Hematopoietic multipotent progenitor cell (in vitro differentiated cells): ENCODE measurements around the gene MRTFB. TPM values are rescaled to one million over a fixed set of nuclear protein-coding genes. Genes with fewer than 3 reads are reported as not detected.

Experiments
- DNase-seq, 3 donors: peaks; one replicate each; pipeline ENCODE4 v3.0.0-alpha.2; 2011 to 2015; ENCODE audit warnings: low read depth in 2 of 3, low spot score in 2 of 3
- total RNA-seq: library from RNA; depleted of rRNA; stranded (reverse); fragments of >200 nt; gene quantifications from one replicate; pipeline ENCODE4 v1.2.3, GENCODE V29; 2012

MRTFB gene
- total RNA-seq, 1 donor, result 11.6 TPM

GRCh38 chr16:14128097-14128496 lies 57.0 kb downstream of the MRTFB start:
- no peak for DNase-seq

DNA sequence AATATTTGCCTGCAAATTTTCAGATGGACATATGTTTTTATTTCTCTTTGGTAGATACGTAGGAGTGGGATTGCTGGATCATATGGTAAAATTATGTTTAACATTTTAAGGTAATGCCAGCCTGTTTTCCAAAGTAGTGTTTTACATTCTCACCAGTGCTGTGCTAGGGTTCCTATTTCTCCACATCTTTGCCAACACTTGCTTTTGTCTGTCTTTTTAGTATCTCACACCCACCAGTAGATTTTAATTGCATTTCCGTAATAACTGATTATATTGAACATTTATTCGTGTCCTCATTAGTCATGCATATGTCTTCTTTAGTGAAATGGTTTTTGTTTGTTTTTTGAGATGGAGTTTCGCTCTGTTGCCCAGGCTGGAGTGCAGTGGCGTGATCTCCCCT lies 58.4 kb downstream of the MRTFB start:
- DNase-seq, result no peak

- DNase-seq, result no peak
Observed at GRCh38 chr16:14131774-14132695, 60.9 kb downstream of the MRTFB start.

- no peak for DNase-seq
Observed at GRCh38 chr16:14132696-14133048, 61.6 kb downstream of the MRTFB start.

DNA sequence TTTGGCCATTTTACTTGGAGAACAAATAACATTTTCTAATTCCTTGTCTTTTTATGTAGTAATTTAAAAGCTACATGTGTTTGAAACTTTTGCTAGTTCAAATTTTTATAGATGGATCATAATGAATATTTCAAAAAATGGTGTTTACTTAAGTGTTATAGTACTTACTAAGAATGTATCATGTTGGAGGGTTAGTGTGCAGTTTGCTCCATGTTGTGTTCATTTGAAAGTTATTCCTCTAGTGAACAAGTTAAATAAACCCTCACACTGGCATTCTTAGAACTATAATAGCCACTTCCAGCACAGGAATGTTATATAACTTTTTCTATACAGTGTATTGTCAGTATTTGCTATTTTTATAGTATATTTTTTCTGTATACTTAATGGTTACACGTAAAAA lies 62.8 kb downstream of the MRTFB start:
- no peak for DNase-seq

DNA sequence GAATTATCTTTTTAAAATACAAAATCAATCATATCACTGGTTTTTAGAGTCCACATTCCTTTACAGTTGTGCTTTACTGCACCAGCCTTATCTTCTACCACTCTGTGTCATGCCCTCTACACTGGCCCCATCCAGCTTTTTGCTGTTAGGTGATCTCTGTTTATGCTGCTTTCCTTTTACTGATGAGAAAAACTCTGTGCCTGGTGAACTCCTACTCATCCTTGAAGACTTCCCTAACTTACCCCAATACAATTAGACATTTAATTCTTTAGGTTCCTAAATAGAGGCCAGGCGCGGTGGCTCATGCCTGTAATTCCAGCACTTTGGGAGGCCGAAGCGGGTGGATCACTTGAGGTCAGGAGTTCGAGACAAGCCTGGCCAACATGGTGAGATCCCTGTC lies 64.6 kb downstream of the MRTFB start:
- DNase-seq, result no peak

- DNase-seq, result no peak
Observed at GRCh38 chr16:14139872-14140271, 68.8 kb downstream of the MRTFB start.

GRCh38 chr16:14140923-14141322 lies 69.8 kb downstream of the MRTFB start:
- DNase-seq, result no peak

DNA sequence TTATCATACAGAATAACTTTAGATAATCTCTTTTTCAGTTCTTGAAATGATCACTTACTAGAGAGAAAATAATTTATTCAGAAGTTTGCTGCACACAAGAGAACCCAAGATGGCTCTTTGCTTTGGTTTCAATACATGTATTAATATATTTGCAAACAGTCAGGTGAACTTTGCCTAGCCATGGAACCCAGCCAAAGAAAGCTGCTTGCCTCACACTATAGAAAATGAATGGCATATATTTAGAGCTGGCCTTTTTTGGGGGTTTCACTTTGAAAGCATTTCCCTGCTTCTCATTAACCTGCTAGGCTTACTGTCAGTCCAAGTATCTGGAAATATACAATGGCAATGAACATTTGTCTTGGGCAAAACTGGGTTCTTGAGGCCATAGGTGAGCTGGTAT lies 75.3 kb downstream of the MRTFB start:
- DNase-seq, result no peak

GRCh38 chr16:14148016-14148415 lies 76.9 kb downstream of the MRTFB start:
- no peak for DNase-seq

GRCh38 chr16:14148569-14148968 lies 77.5 kb downstream of the MRTFB start:
- DNase-seq, result no peak

DNA sequence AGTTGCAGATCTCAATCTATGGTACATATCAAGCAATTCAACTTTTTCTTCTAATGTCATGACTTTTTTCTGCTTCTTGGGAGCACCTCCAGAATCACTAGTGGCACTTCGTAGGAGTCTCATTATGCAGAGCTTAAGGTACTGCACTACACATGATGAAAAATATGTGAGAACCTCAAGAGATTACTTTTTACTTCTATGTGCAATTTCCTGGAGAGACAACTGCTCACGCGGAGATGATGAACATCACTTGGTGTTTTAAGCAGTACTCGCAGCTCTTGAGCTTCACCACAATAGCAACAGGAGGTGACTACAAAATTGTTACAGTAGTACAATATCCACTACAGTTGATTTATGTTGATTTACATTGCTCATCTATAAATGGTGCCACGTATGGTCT lies 79.7 kb downstream of the MRTFB start:
- no peak for DNase-seq

DNA sequence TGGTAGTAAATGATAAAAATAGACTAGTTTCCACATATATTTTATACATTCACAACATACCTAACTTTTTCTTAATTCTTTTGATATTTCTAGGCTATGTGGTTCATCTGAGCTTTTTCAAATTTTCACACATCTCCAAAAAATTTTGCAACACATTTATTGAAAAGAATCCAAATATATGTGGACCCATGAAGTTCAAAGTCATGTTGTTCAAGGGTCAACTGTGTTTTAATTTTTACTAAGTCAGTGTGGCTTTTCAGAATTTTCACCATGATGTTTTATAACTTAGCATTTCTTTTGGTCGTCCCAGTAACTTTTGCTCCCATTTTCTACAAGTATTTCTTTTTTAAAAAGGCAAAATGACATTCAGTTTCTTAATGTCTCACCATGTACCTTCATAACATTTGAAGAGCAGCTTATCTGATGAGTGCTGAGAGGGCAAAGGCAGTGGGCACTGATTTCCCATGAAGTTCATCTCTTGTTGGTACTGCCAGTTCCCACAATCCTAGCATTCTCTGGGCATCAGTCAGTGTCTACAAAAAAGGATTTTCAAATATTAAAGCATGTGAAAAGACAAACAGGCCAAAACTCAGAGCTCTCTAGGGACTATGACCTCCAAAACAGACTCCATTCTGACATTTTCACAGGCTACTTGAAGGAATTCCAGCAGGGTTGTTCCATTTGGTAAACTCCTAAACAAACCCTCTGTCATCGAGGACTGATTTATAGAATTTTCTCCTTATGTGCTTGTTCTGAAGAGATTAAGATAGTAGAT lies 80.3 kb downstream of the MRTFB start:
- no peak for DNase-seq

DNA sequence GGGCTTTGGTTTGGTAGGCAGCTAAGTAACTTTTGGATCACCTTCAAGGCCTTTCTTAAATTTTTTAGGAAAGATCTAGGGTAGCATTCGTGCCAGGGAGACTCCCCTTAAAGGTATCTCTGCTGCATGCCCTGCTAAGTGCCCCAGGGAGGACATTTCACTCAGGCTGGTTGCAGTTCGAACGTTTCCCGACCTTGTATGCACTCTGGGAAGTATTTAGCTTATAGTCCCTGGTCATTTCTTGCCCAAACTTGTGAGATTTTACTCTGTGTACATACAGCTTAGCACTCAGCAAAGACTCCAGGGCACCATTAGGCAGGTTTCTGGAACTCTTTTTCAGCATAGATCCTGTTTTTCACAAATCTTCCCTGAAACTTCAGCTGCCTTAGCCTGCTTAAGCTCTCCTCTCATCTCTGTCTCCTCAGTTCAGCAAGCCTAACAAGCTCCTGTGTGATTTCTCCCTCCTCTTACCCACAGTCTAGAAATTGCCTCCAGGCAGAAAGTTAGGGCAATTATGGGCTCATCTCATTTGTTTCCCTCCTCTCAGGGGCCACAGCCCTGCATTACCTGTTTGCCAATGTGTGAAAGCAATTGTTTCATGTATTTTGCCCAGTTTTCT lies 84.6 kb downstream of the MRTFB start:
- DNase-seq, result no peak

DNA sequence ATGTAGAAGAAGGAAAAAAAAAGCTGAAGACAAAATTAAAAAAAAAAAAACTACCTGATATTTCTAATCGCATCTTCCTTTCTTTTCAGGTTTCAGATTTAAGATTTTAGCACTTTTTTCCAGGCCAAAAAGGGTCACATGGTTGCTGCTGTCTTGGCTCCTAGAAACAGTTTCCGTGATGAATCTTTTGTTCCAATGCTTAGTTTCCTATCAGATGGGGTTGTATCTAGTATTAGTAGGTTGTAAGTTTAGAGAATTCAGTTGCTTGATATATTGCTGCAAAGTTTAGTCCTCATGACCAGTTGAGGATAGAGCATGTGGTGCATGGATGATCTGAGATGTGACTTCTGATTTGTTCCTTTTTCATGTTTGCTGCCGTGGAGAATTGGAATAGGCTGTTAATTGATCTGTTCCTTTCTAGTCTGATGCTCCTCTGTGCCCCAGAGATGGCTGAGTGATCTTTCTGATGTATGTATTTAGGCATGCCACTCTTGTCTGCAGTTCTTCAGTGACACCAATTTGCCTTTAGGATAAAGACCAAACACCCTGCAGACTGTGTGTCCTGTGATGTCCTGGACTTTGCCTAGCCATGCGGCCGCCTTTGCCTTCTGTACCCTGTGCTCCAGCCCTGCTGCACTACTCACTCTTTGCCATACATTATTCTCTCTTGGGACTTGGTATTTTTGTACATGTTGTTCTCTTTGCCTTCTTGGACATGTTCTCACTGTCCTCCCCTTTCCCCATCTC lies 94.0 kb downstream of the MRTFB start:
- no peak for DNase-seq

DNA sequence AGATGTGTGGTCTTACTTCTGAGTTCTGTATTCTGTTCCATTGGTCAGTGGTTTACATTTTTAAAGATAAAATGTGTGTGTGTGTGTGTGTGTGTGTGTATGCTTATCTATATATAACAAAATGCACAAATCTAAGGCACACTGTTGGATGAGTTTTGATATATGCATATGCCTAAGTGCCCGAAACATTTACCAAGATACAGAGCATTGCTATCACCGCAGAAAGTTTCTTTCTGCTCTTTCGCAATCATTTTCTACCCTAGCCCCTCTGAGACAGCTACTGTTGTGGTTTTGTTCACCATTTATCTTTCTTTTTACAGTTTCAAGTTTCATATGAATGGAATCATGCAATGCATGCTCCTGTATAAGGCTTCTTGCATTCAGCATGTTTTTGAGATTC lies 97.0 kb downstream of the MRTFB start:
- peak in 1 of 3 donors; percentile 6 for DNase-seq

DNA sequence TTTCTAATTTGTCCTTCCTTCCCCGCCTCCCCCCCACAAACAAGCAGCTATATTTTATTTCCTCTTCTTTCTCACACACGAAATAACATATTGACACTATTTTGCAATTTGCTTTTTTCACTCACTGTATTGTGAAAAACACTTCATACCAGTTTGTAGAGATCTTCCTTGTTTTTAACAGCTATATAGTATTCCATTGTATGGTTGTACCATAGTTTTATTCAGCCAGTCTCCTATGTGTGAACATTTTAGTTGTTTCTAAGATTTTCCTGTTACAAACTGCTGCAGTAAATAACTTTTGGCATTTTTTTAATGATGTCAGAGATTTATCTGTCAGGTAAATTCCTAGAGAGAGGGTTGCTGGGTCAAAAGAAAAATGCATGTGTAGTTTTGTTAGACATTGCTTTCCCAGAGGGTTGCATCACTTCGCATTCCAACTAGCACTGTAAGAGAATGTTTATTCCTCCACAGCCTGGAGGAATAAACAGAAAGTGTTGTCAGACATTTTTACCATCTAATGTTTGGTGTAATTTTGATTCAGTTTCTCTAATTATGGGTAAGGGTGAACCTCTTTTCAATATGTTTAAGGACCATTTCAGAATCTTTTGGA lies 101.2 kb downstream of the MRTFB start:
- DNase-seq, result no peak

GRCh38 chr16:14175086-14175485 lies 104.0 kb downstream of the MRTFB start:
- no peak for DNase-seq

GRCh38 chr16:14177704-14178103 lies 106.6 kb downstream of the MRTFB start:
- DNase-seq, result no peak

GRCh38 chr16:14179116-14179515 lies 108.0 kb downstream of the MRTFB start:
- DNase-seq, result no peak
